HepG2 (cell line): ENCODE measurements around the gene BICRA. TPM values are rescaled to one million over a fixed set of nuclear protein-coding genes. Genes with fewer than 3 reads are reported as not detected.
A peak's percentile ranks its signal among the peaks of the same experiment; 100 is the strongest.

Experiments used
- HES4 ChIP-seq: sonication (generic); formaldehyde crosslinking; IDR thresholded peaks from 2 replicates; pipeline ENCODE4 v1.9.0; 2021; ENCODE audit warnings: mild to moderate bottlenecking, missing genetic modification reagents, borderline replicate concordance
- KLF16 ChIP-seq, 2 experiments: sonication (generic) in 1 of 2; formaldehyde crosslinking in 1 of 2; IDR thresholded peaks; 2 replicates each; pipeline versions ENCODE4 v1.6.1 to v1.8.0; 2016 to 2023; ENCODE audit warnings: missing genetic modification reagents in 2 of 2, missing compliant biosample characterization in 1 of 2
- MYNN ChIP-seq: sonication (generic); formaldehyde crosslinking; IDR thresholded peaks from 2 replicates; pipeline ENCODE4 v1.4.0; 2020; ENCODE audit warnings: mild to moderate bottlenecking, low read depth, missing genetic modification reagents
- NFYB ChIP-seq: sonication (generic); formaldehyde crosslinking; IDR thresholded peaks from 2 replicates; pipeline ENCODE4 v1.4.0; 2020; ENCODE audit warnings: missing genetic modification reagents
- NR2F6 ChIP-seq, 2 experiments: IDR thresholded peaks; 2 replicates each; pipeline ENCODE4 v1.6.1; 2016; ENCODE audit warnings: antibody characterized with exemption in 1 of 2, mild to moderate bottlenecking in 1 of 2
- NRL ChIP-seq: sonication (generic); formaldehyde crosslinking; IDR thresholded peaks from 2 replicates; pipeline ENCODE4 v1.5.0; 2020; ENCODE audit warnings: missing genetic modification reagents, mild to moderate bottlenecking, moderate library complexity, borderline replicate concordance
- RBAK ChIP-seq: sonication (generic); formaldehyde crosslinking; IDR thresholded peaks from 2 replicates; pipeline ENCODE4 v1.5.1; 2020; ENCODE audit warnings: mild to moderate bottlenecking, missing genetic modification reagents
- RBM22 ChIP-seq: fragments of 200-400 bp; formaldehyde crosslinking; optimal IDR thresholded peaks from 2 replicates; pipeline ENCODE3; 2017; ENCODE audit warnings: mild to moderate bottlenecking, low read length, moderate library complexity
- SOX13 ChIP-seq, 3 experiments: fragments of 450-650 bp in 1 of 3; sonication (generic) in 1 of 3; formaldehyde crosslinking in 1 of 3; IDR thresholded peaks in 2 of 3; conservative IDR thresholded peaks in 1 of 3; 2 replicates each; pipeline versions ENCODE4 v1.5.0 to v1.6.1; 2016 to 2020; ENCODE audit warnings: antibody characterized with exemption in 1 of 3, mild to moderate bottlenecking in 1 of 3, missing compliant biosample characterization in 1 of 3, missing genetic modification reagents in 1 of 3, moderate library complexity in 1 of 3
- TGIF2 ChIP-seq: IDR thresholded peaks from 2 replicates; pipeline ENCODE4 v1.6.1; 2016; ENCODE audit warnings: control low read depth, missing compliant biosample characterization
- ZNF234 ChIP-seq: sonication (generic); formaldehyde crosslinking; conservative IDR thresholded peaks from 2 replicates; pipeline ENCODE4 v1.5.1; 2020; ENCODE audit warnings: mild to moderate bottlenecking, missing genetic modification reagents
- ZNF280B ChIP-seq: sonication (generic); formaldehyde crosslinking; IDR thresholded peaks from 2 replicates; pipeline ENCODE4 v1.5.0; 2020; ENCODE audit warnings: missing genetic modification reagents, mild to moderate bottlenecking, borderline replicate concordance
- ZNF556 ChIP-seq: sonication (generic); formaldehyde crosslinking; IDR thresholded peaks from 2 replicates; pipeline ENCODE4 v1.4.0; 2020; ENCODE audit warnings: mild to moderate bottlenecking, missing genetic modification reagents, borderline replicate concordance
- polyA plus RNA-seq, 8 experiments: library from polyadenylated mRNA; depleted of rRNA in 3 of 8; stranded (reverse) in 7 of 8; unstranded in 1 of 8; fragments of >200 nt; fragmentation: Illumina TruSeq in 4 of 8; extraction: Trizol in 4 of 8; gene quantifications; 2 replicates each; pipeline versions ENCODE4 v1.2.1 to v1.2.3, GENCODE V29; 2011 to 2016; ENCODE audit warnings: low read depth in 4 of 8, missing spikeins in 1 of 8, mixed read lengths in 1 of 8; ENCODE audit not compliant: insufficient read depth in 1 of 8
- total RNA-seq, 5 experiments: library from RNA; depleted of rRNA; stranded (reverse); fragments of >200 nt; fragmentation: Illumina TruSeq; extraction: Trizol; gene quantifications; 2 replicates each; pipeline ENCODE4 v1.2.3, GENCODE V29; 2016; ENCODE audit warnings: low read depth in 1 of 5
- TF ChIP-seq, protein P1 (sequence below): sonication (generic); formaldehyde crosslinking; IDR thresholded peaks from 2 replicates; pipeline ENCODE4 v1.4.0; 2020; ENCODE audit warnings: missing genetic modification reagents
- TF ChIP-seq, protein P2 (sequence below): sonication (generic); formaldehyde crosslinking; IDR thresholded peaks from 2 replicates; pipeline ENCODE4 v1.4.0; 2020; ENCODE audit warnings: missing genetic modification reagents
- TF ChIP-seq, protein P3 (sequence below): sonication (generic); formaldehyde crosslinking; IDR thresholded peaks from 2 replicates; pipeline ENCODE4 v1.4.0; 2020; ENCODE audit warnings: missing genetic modification reagents, low read depth, mild to moderate bottlenecking, borderline replicate concordance

The BICRA gene
- total and polyA plus RNA-seq, 2 of the 13 experiments (the other 11 are each of a cell fraction or from before 2014, with no cell fraction given), result 0.55 to 0.71 TPM

DNA sequence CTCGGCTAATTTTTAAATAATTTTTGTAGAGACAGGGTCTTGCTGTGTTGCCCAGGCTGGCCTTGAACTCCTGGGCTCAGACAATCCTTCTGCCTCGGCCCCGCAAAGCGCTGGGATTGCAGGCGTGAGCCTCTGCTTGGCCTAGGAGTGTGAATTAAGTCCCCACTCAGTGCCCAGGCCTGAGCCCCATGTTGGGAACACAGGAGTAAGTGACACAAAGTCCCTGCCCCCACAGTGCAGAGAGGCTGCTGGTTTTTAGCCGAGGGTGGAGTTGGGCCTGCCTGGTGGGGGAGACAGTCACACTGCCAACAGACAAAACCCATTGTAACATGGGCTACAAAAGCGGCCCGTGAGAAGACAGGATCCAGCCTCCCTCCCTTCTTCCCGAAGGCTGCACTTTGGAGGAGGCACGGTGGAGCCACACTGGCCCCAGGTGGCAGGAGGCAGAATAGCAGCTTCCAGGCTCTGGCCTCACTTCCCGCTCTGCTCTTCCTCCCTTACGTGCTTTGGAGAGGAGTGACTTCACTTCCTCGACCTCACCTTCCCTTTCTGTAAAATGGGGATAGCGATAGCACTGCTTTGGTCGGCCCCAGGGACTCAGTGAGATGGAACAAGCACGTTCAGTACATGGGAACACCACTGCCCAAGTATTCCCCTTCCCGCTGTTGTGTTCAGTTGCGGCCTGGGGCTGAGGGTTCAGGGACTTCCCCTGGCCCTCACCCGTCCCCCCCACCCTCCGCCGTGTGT, 89.1 kb downstream of the BICRA start (continued):
- no peak for TF ChIP-seq NR2F6 (IDR thresholded peaks at IDR 0.05)
- 0 out of 2 replicates have a peak, but pooled peaks have one; percentile 26 for TF ChIP-seq NR2F6 (CRISPR knock-in tag; IDR thresholded peaks at IDR 0.05)
- peak; percentile 27; the same call in 1 of the 2 replicates for TF ChIP-seq ZNF280B (CRISPR knock-in tag)
- TF ChIP-seq ZNF556 (CRISPR knock-in tag), result no peak; the same call in 1 of the 2 replicates
- TF ChIP-seq, protein P1, sequence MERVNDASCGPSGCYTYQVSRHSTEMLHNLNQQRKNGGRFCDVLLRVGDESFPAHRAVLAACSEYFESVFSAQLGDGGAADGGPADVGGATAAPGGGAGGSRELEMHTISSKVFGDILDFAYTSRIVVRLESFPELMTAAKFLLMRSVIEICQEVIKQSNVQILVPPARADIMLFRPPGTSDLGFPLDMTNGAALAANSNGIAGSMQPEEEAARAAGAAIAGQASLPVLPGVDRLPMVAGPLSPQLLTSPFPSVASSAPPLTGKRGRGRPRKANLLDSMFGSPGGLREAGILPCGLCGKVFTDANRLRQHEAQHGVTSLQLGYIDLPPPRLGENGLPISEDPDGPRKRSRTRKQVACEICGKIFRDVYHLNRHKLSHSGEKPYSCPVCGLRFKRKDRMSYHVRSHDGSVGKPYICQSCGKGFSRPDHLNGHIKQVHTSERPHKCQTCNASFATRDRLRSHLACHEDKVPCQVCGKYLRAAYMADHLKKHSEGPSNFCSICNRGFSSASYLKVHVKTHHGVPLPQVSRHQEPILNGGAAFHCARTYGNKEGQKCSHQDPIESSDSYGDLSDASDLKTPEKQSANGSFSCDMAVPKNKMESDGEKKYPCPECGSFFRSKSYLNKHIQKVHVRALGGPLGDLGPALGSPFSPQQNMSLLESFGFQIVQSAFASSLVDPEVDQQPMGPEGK (CRISPR knock-in tag), result peak; percentile 38; the same call in 1 of the 2 replicates
- TF ChIP-seq RBM22, result no peak
- TF ChIP-seq KLF16 (CRISPR knock-in tag; IDR thresholded peaks at IDR 0.05), result no peak
- no peak for TF ChIP-seq MYNN (CRISPR knock-in tag)
- TF ChIP-seq TGIF2, result 0 out of 2 replicates have a peak, but pooled peaks have one; percentile 47
- no peak; the same call in 1 of the 2 replicates for TF ChIP-seq HES4 (CRISPR knock-in tag)
- peak; percentile 59; the same call in 1 of the 2 replicates for TF ChIP-seq NRL (CRISPR knock-in tag)
- no peak for TF ChIP-seq RBAK (CRISPR knock-in tag)
- no peak for TF ChIP-seq SOX13 (IDR thresholded peaks at IDR 0.05)
- TF ChIP-seq SOX13 (CRISPR knock-in tag; conservative IDR thresholded peaks at IDR 0.05 in 1 of 2, IDR thresholded peaks at IDR 0.05 in 1 of 2), result peak in 1 of 2 experiments; percentile 54; a peak in 2 of 4 replicates
- TF ChIP-seq, protein P2, sequence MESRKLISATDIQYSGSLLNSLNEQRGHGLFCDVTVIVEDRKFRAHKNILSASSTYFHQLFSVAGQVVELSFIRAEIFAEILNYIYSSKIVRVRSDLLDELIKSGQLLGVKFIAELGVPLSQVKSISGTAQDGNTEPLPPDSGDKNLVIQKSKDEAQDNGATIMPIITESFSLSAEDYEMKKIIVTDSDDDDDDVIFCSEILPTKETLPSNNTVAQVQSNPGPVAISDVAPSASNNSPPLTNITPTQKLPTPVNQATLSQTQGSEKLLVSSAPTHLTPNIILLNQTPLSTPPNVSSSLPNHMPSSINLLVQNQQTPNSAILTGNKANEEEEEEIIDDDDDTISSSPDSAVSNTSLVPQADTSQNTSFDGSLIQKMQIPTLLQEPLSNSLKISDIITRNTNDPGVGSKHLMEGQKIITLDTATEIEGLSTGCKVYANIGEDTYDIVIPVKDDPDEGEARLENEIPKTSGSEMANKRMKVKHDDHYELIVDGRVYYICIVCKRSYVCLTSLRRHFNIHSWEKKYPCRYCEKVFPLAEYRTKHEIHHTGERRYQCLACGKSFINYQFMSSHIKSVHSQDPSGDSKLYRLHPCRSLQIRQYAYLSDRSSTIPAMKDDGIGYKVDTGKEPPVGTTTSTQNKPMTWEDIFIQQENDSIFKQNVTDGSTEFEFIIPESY, result peak; percentile 50; the same call in 1 of the 2 replicates
- no peak for TF ChIP-seq NFYB (CRISPR knock-in tag)
- TF ChIP-seq, protein P3, sequence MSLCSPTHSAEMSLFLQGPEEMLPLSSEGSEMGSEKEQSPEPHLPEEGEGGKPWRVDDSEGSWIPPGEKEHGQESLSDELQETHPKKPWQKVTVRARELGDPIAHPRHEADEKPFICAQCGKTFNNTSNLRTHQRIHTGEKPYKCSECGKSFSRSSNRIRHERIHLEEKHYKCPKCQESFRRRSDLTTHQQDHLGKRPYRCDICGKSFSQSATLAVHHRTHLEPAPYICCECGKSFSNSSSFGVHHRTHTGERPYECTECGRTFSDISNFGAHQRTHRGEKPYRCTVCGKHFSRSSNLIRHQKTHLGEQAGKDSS (CRISPR knock-in tag), result 0 out of 2 replicates have a peak, but pooled peaks have one; percentile 35
- TF ChIP-seq ZNF234 (CRISPR knock-in tag), result no peak
